ENCODE measurements around the gene GLRX. TPM values are rescaled to one million over a fixed set of nuclear protein-coding genes. Genes with fewer than 3 reads are reported as not detected.

The GLRX gene
- total and polyA plus RNA-seq, 2 of the 4 experiments (the other 2 are of a cell fraction): 142 to 193 TPM

DNA sequence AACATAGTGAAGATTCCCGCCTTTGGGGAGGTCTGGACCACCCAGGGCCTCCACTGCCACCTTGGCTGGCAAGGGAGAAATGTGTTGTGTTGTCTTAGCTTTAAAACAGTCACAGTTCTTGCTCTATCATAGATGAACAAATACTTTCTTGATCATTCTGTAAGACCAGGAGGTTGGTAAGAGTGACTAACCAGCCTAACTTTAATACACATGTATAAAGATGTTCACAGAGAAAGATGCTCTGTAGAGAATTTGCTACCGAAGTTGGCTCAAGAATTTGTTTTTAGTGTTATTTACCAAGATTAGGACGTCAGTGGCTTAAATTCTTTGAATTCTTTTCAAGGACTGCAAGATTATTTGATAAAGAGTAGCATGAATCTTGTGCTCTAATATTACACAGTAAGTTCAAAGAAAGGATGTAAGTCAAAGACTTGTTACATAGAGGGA is 28.4 kb downstream of the GLRX start:
- ATAC-seq (ENCODE audit: low read depth): peak; percentile 69
- no peak overlapping the region for H2AFZ ChIP-seq (replicated peaks; ENCODE audit: low read length, poor library complexity)
- peak; percentile 67 for DNase-seq
- peak overlapping the region; percentile 38; the same call in 1 of the 2 replicates for H3K14ac ChIP-seq (replicated peaks; ENCODE audit: low read depth, low read length)
- intact Hi-C loops (cut with micrococcal nuclease) (no loop called here), in situ Hi-C loops (cut with MboI; ENCODE audit: low sequenced_read_pairs) (no loop called here), dilution Hi-C loops (cut with HindIII; ENCODE audit: low sequenced_read_pairs, unreplicated experiment) (no loop called here)
- no peaks in the 10 kb centered on the region for H4K20me1 ChIP-seq (ENCODE audit: insufficient read depth, low read length)
- H3K27me3 ChIP-seq (ENCODE audit: control insufficient read depth, insufficient read depth, low read length): no peaks in the 10 kb centered on the region
- H2BK120ac ChIP-seq (ENCODE audit: low read depth, low read length): peak overlapping the region; percentile 5; the same call in 1 of the 2 replicates
- H4K91ac ChIP-seq (ENCODE audit: insufficient read depth, low read depth, low read length): peak overlapping the region; percentile 21
- peaks cover 34% of the 10 kb centered on the region for H3K36me3 ChIP-seq (ENCODE audit: control insufficient read depth, insufficient read depth, low read length)
- H2AK5ac ChIP-seq (ENCODE audit: low read depth, low read length): no peak overlapping the region
- no peak overlapping the region for H2AK9ac ChIP-seq (replicated peaks; ENCODE audit: low read depth, low read length, poor library complexity)
- H3K4ac ChIP-seq (ENCODE audit: low read depth, low read length): peak overlapping the region; percentile 17; the same call in 1 of the 2 replicates
- ChIA-PET CTCF (interaction anchor here (1.0 kb wide), 1 partner anchor 8 kb away, joined by 3 read pairs; no protein-coding TSS in a partner anchor), POLR2A (ENCODE audit: unreplicated experiment) (no interaction called here)
- BruUV-seq (replicated peaks): no TSS peak
- peak overlapping the region; percentile 15 to 28; a peak in 1 of 4 replicates for H4K8ac ChIP-seq (ENCODE audit: low read depth in 2 of 2, low read length in 2 of 2)
- peak overlapping the region; percentile 37 for H4K5ac ChIP-seq (ENCODE audit: low read depth, low read length)
- TF ChIP-seq, protein P1, sequence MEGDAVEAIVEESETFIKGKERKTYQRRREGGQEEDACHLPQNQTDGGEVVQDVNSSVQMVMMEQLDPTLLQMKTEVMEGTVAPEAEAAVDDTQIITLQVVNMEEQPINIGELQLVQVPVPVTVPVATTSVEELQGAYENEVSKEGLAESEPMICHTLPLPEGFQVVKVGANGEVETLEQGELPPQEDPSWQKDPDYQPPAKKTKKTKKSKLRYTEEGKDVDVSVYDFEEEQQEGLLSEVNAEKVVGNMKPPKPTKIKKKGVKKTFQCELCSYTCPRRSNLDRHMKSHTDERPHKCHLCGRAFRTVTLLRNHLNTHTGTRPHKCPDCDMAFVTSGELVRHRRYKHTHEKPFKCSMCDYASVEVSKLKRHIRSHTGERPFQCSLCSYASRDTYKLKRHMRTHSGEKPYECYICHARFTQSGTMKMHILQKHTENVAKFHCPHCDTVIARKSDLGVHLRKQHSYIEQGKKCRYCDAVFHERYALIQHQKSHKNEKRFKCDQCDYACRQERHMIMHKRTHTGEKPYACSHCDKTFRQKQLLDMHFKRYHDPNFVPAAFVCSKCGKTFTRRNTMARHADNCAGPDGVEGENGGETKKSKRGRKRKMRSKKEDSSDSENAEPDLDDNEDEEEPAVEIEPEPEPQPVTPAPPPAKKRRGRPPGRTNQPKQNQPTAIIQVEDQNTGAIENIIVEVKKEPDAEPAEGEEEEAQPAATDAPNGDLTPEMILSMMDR (conservative IDR thresholded peaks at IDR 0.05; ENCODE audit: low read depth, low read length): no peak
- TF ChIP-seq, protein P2, sequence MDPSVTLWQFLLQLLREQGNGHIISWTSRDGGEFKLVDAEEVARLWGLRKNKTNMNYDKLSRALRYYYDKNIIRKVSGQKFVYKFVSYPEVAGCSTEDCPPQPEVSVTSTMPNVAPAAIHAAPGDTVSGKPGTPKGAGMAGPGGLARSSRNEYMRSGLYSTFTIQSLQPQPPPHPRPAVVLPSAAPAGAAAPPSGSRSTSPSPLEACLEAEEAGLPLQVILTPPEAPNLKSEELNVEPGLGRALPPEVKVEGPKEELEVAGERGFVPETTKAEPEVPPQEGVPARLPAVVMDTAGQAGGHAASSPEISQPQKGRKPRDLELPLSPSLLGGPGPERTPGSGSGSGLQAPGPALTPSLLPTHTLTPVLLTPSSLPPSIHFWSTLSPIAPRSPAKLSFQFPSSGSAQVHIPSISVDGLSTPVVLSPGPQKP (IDR thresholded peaks at IDR 0.05; ENCODE audit: borderline replicate concordance, low read depth, low read length): no peak
- TF ChIP-seq SMC3 (IDR thresholded peaks at IDR 0.05; ENCODE audit: low read depth, low read length) (no peak), NFE2L2 (IDR thresholded peaks at IDR 0.05; ENCODE audit: low read depth, low read length) (no peak)
- peaks cover 3% of the 10 kb centered on the region; the same call in 1 of the 2 replicates for H3K9me1 ChIP-seq (ENCODE audit: insufficient read depth, low read length)
- H3K9ac ChIP-seq (ENCODE audit: low read depth, low read length): no peak overlapping the region
- H2BK5ac ChIP-seq (ENCODE audit: low read depth, low read length, poor library complexity, severe bottlenecking): peak overlapping the region; percentile 9
- no peak overlapping the region for H3K56ac ChIP-seq (ENCODE audit: extremely low read depth, insufficient read depth, low read length)
- no peak overlapping the region for H3K4me3 ChIP-seq (ENCODE audit: insufficient read depth, low read depth, low read length)
- H3K4me2 ChIP-seq (ENCODE audit: low read depth, low read length): 0 out of 2 replicates have a peak overlapping the region, but pooled peaks have one; percentile 34
- WGBS, 2 experiments (ENCODE audit: extremely low coverage in 2 of 2, insufficient read length in 1 of 2): no CpG with 5 or more reads among the region's 3 CpGs
- no peak overlapping the region for H2BK15ac ChIP-seq (ENCODE audit: low read depth, low read length)
- H3K79me1 ChIP-seq (ENCODE audit: low read depth in 1 of 2, low read length in 2 of 2): peaks cover 16 to 21% of the 10 kb centered on the region in 2 experiments
- H3K23ac ChIP-seq (ENCODE audit: low read depth, low read length): 0 out of 2 replicates have a peak overlapping the region, but pooled peaks have one; percentile 8
- H3K27ac ChIP-seq (ENCODE audit: insufficient read depth, low read length): peak overlapping the region; percentile 77; the same call in 1 of the 2 replicates
- H3K4me1 ChIP-seq (ENCODE audit: control insufficient read depth, insufficient read depth, low read length): peaks cover 8% of the 10 kb centered on the region
- no peaks in the 10 kb centered on the region for H3K9me3 ChIP-seq (ENCODE audit: control insufficient read depth, insufficient read depth, low read length)
- H2BK20ac ChIP-seq (ENCODE audit: low read depth, low read length): no peak overlapping the region
- no peak overlapping the region for H3K18ac ChIP-seq (ENCODE audit: low read depth, low read length)
